ENCODE results near the gene POLE. TPM values are rescaled to one million over a fixed set of nuclear protein-coding genes. Genes with fewer than 3 reads are reported as not detected.

Gene POLE
- total RNA-seq, 1 experiment from 2014 or later: 147 TPM

DNA sequence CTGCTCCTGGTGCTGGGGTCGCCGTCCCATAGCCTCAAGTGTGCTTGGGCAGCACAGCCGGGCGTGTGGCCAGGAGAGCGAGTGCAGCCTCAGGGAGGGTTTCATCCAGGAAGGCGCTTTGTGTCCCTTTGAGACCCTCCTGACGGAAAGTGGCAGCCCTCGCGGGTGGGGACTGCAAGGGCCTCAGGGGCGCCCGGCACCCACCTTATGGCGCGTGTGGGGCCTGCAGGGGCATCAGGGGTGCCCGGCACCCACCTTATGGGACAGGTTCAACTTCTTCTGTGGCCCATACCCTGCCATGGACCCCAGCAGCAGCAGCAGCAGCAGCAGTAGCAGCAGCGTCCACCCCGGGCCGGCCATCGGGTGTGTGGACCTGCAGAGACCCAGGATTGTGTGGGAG, 81.2 kb downstream of the POLE start:
- Histone ChIP-seq H4K5ac (ENCODE audit: insufficient read length, low read depth, low read length) (no peak overlapping the region), H3K27me3 (ENCODE audit: insufficient read depth, low read length) (peaks cover 17% of the 10 kb centered on the region), H3K9ac (ENCODE audit: extremely low read depth, insufficient read length, low read length) (no peak overlapping the region), H3T11ph (ENCODE audit: low read length) (no peak overlapping the region), H4K20me1 (ENCODE audit: control insufficient read depth, insufficient read depth, insufficient read length) (no peaks in the 10 kb centered on the region), H2AK5ac (ENCODE audit: insufficient read length, low read length) (no peak overlapping the region), H2AFZ (ENCODE audit: low read length) (no peak overlapping the region), H2BK120ac (ENCODE audit: low read depth, low read length, poor library complexity, severe bottlenecking) (no peak overlapping the region), H2BK12ac (ENCODE audit: insufficient read length, low read depth, low read length) (no peak overlapping the region), H3K4me1 (ENCODE audit: insufficient read depth, low read length) (no peaks in the 10 kb centered on the region), H3K4ac (ENCODE audit: low read depth, low read length) (no peak overlapping the region), H4K8ac (replicated peaks; ENCODE audit: insufficient read length, low read depth, low read length) (no peak overlapping the region), H2BK20ac (ENCODE audit: low read depth, low read length, poor library complexity, severe bottlenecking) (no peak overlapping the region), H2BK5ac (ENCODE audit: insufficient read length, low read length) (no peak overlapping the region), H4K91ac (ENCODE audit: insufficient read length, low read depth, low read length) (no peak overlapping the region), H2BK15ac (ENCODE audit: low read depth, low read length) (no peak overlapping the region), H3K4me2 (ENCODE audit: insufficient read depth, insufficient read length, low read length) (no peak overlapping the region), H3K23me2 (ENCODE audit: insufficient read length, low read depth, low read length, poor library complexity, severe bottlenecking) (no peaks in the 10 kb centered on the region), H3K79me2 (ENCODE audit: insufficient read depth, low read length) (no peaks in the 10 kb centered on the region), H3K9me3 (ENCODE audit: control insufficient read depth, low read depth, low read length) (no peaks in the 10 kb centered on the region), H3K18ac (ENCODE audit: insufficient read length, low read depth, low read length) (no peak overlapping the region), H3K14ac (ENCODE audit: insufficient read depth, low read length) (no peak overlapping the region; the same call in 1 of the 2 replicates), H3K27ac (ENCODE audit: insufficient read length, low read depth, low read length) (no peak overlapping the region), H3K23ac (ENCODE audit: insufficient read length, low read depth, low read length) (no peak overlapping the region), H3K79me1 (ENCODE audit: insufficient read depth, low read depth, low read length, poor library complexity, severe bottlenecking) (no peaks in the 10 kb centered on the region), H3K56ac (ENCODE audit: insufficient read length, low read depth, low read length) (no peak overlapping the region)
- DNase-seq: no peak
- no peaks in the 10 kb centered on the region; a peak in 1 of 7 replicates for H3K36me3 Mint-ChIP-seq (ENCODE audit: insufficient read depth in 1 of 3, low read depth in 3 of 3)
- peaks cover 9 to 13% of the 10 kb centered on the region in 2 experiments for H3K4me1 Mint-ChIP-seq
- H3K9me3 Mint-ChIP-seq: peaks cover 1 to 6% of the 10 kb centered on the region in 2 experiments; a peak in 4 of 5 replicates
- H3K4me3 Mint-ChIP-seq: no peak overlapping the region
- WGBS (ENCODE audit: extremely low coverage, insufficient read length, low lambda C conversion rate): no CpG with 5 or more reads among the region's 18 CpGs
- peaks cover 94% of the 10 kb centered on the region for H3K27me3 Mint-ChIP-seq (ENCODE audit: low read depth)
- TF ChIP-seq, protein P1, sequence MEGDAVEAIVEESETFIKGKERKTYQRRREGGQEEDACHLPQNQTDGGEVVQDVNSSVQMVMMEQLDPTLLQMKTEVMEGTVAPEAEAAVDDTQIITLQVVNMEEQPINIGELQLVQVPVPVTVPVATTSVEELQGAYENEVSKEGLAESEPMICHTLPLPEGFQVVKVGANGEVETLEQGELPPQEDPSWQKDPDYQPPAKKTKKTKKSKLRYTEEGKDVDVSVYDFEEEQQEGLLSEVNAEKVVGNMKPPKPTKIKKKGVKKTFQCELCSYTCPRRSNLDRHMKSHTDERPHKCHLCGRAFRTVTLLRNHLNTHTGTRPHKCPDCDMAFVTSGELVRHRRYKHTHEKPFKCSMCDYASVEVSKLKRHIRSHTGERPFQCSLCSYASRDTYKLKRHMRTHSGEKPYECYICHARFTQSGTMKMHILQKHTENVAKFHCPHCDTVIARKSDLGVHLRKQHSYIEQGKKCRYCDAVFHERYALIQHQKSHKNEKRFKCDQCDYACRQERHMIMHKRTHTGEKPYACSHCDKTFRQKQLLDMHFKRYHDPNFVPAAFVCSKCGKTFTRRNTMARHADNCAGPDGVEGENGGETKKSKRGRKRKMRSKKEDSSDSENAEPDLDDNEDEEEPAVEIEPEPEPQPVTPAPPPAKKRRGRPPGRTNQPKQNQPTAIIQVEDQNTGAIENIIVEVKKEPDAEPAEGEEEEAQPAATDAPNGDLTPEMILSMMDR (conservative IDR thresholded peaks at IDR 0.05): no peak
- no peak overlapping the region for H3K27ac Mint-ChIP-seq

Data from H9 (cell line).